SK-N-SH treated with all-trans-retinoic acid at 6 μM for 48 hours (cell line): ENCODE data around the gene BLOC1S4.

ENCODE experiments used
- ARNTL ChIP-seq: fragments of 450-650 bp; formaldehyde crosslinking; IDR thresholded peaks from 2 replicates; pipeline ENCODE4 v1.5.0; 2020; ENCODE audit warnings: low read depth, mild to moderate bottlenecking, moderate library complexity, borderline replicate concordance
- ZC3H10 ChIP-seq: fragments of 250-450 bp; sonication (Bioruptor Pico); IDR thresholded peaks from 2 replicates; pipeline ENCODE4 v1.5.1; 2021; ENCODE audit warnings: mild to moderate bottlenecking, moderate library complexity

GRCh38 chr4:6731318-6731675 lies 15.3 kb downstream of the BLOC1S4 start:
- TF ChIP-seq ZC3H10 (CRISPR knock-in tag) (no peak), ARNTL (CRISPR knock-in tag) (no peak)
